ENCODE results near the gene CLDN9. TPM values are rescaled to one million over a fixed set of nuclear protein-coding genes. Genes with fewer than 3 reads are reported as not detected.

CLDN9 gene
- total and polyA plus RNA-seq, 9 of the 15 experiments (the other 6 are each of a cell fraction or from before 2014, with no cell fraction given), result 0.12 to 0.44 (median 0.22) TPM; not detected in 4

GRCh38 chr16:2969545-2970521 is 42.9 kb upstream of the CLDN9 start (continued):
- TF ChIP-seq GATAD2B (IDR thresholded peaks at IDR 0.05; ENCODE audit: borderline replicate concordance) (peak; percentile 25; the same call in 1 of the 2 replicates), MED1 (CRISPR knock-in tag; IDR thresholded peaks at IDR 0.05; ENCODE audit: borderline replicate concordance) (no peak), ZZZ3 (IDR thresholded peaks at IDR 0.05) (no peak), EGR1 (conservative IDR thresholded peaks at IDR 0.05) (peak; percentile 96), SIN3B (IDR thresholded peaks at IDR 0.05; ENCODE audit: low read depth) (no peak), BRF1 (IDR thresholded peaks at IDR 0.05; ENCODE audit: borderline replicate concordance, extremely low read depth, insufficient read length) (no peak), HNRNPK (IDR thresholded peaks at IDR 0.05; ENCODE audit: low read depth, low read length, poor library complexity, severe bottlenecking) (no peak), REST (IDR thresholded peaks at IDR 0.05; ENCODE audit: borderline replicate concordance) (peak; percentile 73; the same call in 1 of the 2 replicates), REST (CRISPR knock-in tag; IDR thresholded peaks at IDR 0.05; ENCODE audit: low read depth) (peak; percentile 58), MAFG (tag; conservative IDR thresholded peaks at IDR 0.05) (no peak), CHD1 (IDR thresholded peaks at IDR 0.05; ENCODE audit: low read length) (peak; percentile 88), PHF20 (IDR thresholded peaks at IDR 0.05; ENCODE audit: partially characterized antibody) (no peak), ZNF766 (CRISPR knock-in tag; conservative IDR thresholded peaks at IDR 0.05) (no peak), HNRNPUL1 (IDR thresholded peaks at IDR 0.05; ENCODE audit: low read length) (no peak), AFF1 (IDR thresholded peaks at IDR 0.05; ENCODE audit: low read depth in 1 of 2, partially characterized antibody in 2 of 2) (no peak)
